ENCODE results near the gene HSFX3. TPM values are rescaled to one million over a fixed set of nuclear protein-coding genes. Genes with fewer than 3 reads are reported as not detected.
"Not testable (repeated sequence)": the region's sequence is repeated elsewhere in the genome, so short reads cannot be mapped to it uniquely, and the experiment has no call there.

The HSFX3 gene
- polyA plus RNA-seq, 2 donors = not detected

- not testable (repeated sequence) for H3K27ac ChIP-seq (ENCODE audit: low read depth in 2 of 2, low read length in 1 of 2); H3K4me3 ChIP-seq (ENCODE audit: low read depth in 1 of 2, low read length in 2 of 2); H3K4me1 ChIP-seq (ENCODE audit: control insufficient read depth in 2 of 2, insufficient read depth in 2 of 2, low read length in 1 of 2); H3K9me3 ChIP-seq (ENCODE audit: control insufficient read depth in 2 of 2, insufficient read depth in 1 of 2, low read depth in 1 of 2, low read length in 1 of 2); H3K36me3 ChIP-seq (ENCODE audit: control insufficient read depth in 2 of 2, insufficient read depth in 2 of 2, low read length in 1 of 2); H3K27me3 ChIP-seq (ENCODE audit: control insufficient read depth in 1 of 2, insufficient read depth in 2 of 2, low read length in 2 of 2)
- WGBS, 2 donors = 65 to 79% methylated on average over 1 of the region's 1 CpG
Measured at GRCh38 chrX:149546962-149547361, 2.8 kb downstream of the HSFX3 start.

- WGBS, 2 donors = 79 to 85% methylated on average over 11 to 22 of the region's 29 CpGs
Measured at GRCh38 chrX:149545545-149546543, 3.9 kb downstream of the HSFX3 start.

GRCh38 chrX:149541521-149542047, 8.1 kb downstream of the HSFX3 start:
- H3K9me3 ChIP-seq (ENCODE audit: control insufficient read depth in 2 of 2, insufficient read depth in 1 of 2, low read depth in 1 of 2, low read length in 1 of 2) = no peaks in the 10 kb centered on the region
- H3K27me3 ChIP-seq (ENCODE audit: control insufficient read depth in 1 of 2, insufficient read depth in 2 of 2, low read length in 2 of 2) = no peaks in the 10 kb centered on the region
- peak overlapping the region; percentile 53 to 79 for H3K4me3 ChIP-seq (ENCODE audit: low read depth in 1 of 2, low read length in 2 of 2)
- no peaks in the 10 kb centered on the region for H3K36me3 ChIP-seq (ENCODE audit: control insufficient read depth in 2 of 2, insufficient read depth in 2 of 2, low read length in 1 of 2)
- H3K4me1 ChIP-seq (ENCODE audit: control insufficient read depth in 2 of 2, insufficient read depth in 2 of 2, low read length in 1 of 2) = peaks cover 2 to 6% of the 10 kb centered on the region in 2 donors
- peak overlapping the region; percentile 92 to 97 for H3K27ac ChIP-seq (ENCODE audit: low read depth in 2 of 2, low read length in 1 of 2)
- WGBS, 2 donors = 8 to 44% methylated on average over 13 of the region's 13 CpGs

More at GRCh38 chrX:149545545-149546543, 3.9 kb downstream of the HSFX3 start:
- not testable (repeated sequence) for H3K27ac ChIP-seq (ENCODE audit: low read depth in 2 of 2, low read length in 1 of 2); H3K4me3 ChIP-seq (ENCODE audit: low read depth in 1 of 2, low read length in 2 of 2); H3K9me3 ChIP-seq (ENCODE audit: control insufficient read depth in 2 of 2, insufficient read depth in 1 of 2, low read depth in 1 of 2, low read length in 1 of 2); H3K4me1 ChIP-seq (ENCODE audit: control insufficient read depth in 2 of 2, insufficient read depth in 2 of 2, low read length in 1 of 2); H3K36me3 ChIP-seq (ENCODE audit: control insufficient read depth in 2 of 2, insufficient read depth in 2 of 2, low read length in 1 of 2); H3K27me3 ChIP-seq (ENCODE audit: control insufficient read depth in 1 of 2, insufficient read depth in 2 of 2, low read length in 2 of 2)

DNA sequence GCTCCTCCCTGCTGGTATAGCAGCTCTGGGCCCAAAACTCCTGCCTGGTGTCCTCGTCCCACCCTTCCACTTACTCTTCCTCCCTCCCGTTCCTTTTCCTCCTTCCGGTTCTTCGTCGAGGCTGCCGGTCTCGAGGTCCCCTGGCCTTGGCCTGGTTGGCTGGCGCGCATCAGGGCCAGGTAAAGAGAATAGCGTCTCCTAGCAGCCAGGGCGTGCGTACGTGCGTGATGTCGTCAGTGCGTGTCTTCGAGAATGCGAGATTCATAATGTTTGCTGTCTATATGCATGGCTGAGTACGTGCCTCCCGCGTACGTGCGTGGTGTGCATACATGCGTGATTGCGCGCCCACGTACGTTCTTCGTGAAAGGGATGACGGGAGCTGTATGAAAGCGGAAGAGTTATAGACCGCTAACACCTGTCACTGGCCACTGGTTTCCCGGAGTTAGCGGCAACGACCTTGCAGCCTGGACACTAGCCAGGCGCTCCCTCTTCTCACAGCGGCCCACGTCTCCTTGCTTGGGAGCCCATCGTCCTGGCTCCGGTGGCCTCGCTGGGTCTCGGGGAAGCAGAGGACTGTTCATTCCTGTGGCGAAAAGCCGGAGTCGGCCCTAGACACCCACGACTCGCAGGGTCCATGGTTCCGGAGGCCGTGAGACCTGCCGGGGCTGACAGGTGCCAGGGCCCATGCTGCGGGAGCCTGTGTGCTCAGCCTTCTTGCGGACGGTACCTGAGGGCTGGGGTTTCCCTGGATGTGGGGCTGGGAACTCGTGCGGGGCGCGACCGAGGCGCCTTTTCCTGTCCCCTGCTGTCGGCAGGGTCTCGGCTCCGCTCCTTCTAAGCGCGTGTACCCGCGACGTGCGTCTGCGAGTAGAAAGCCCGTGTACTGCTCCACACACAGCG, 8.9 kb downstream of the HSFX3 start, which contains the start of gene EOLA1:
TSS of gene EOLA1 (plus strand) at position 392 of the 900 bp plus-strand sequence. CDS start 4,619 bp downstream, outside the sequence.
- H3K4me1 ChIP-seq (ENCODE audit: control insufficient read depth in 2 of 2, insufficient read depth in 2 of 2, low read length in 1 of 2) = peaks cover 2 to 6% of the 10 kb centered on the region in 2 donors
- peak within 1 kb of the TSS; percentile 92 to 97 for H3K27ac ChIP-seq (ENCODE audit: low read depth in 2 of 2, low read length in 1 of 2)
- no peaks in the 10 kb centered on the region for H3K27me3 ChIP-seq (ENCODE audit: control insufficient read depth in 1 of 2, insufficient read depth in 2 of 2, low read length in 2 of 2)
- H3K36me3 ChIP-seq (ENCODE audit: control insufficient read depth in 2 of 2, insufficient read depth in 2 of 2, low read length in 1 of 2) = no peaks in the 10 kb centered on the region
- WGBS, 2 donors = 0 to 28% methylated on average over 70 to 71 of the region's 71 CpGs
- H3K4me3 ChIP-seq (ENCODE audit: low read depth in 1 of 2, low read length in 2 of 2) = peak within 1 kb of the TSS; percentile 53 to 79
- H3K9me3 ChIP-seq (ENCODE audit: control insufficient read depth in 2 of 2, insufficient read depth in 1 of 2, low read depth in 1 of 2, low read length in 1 of 2) = no peaks in the 10 kb centered on the region

DNA sequence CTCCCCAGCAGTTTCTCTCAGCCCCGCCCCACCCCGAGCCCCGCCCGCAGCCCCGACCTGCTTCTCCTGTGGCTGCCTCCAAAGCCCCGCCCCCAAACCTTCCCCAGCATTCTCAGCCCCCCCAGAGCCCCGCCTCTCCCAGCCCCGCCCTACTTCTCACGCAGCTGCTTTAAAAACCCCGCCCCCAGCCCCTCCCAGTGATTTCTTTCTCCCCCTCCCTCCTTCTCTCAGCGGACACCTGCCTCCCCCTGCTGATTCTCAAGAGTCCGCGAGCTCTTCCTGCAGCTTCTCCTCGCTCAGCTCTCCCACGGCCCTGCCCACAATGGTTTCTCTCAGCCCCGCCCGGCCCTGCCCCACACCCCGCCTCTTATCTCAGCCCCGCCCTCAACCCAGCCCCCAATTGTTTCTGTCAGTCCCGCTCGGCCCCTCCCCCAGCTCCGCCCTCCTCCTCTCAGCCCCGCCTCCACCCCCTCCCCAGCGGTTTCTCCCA, 9.5 kb downstream of the HSFX3 start:
- H3K36me3 ChIP-seq (ENCODE audit: control insufficient read depth in 2 of 2, insufficient read depth in 2 of 2, low read length in 1 of 2) = no peaks in the 10 kb centered on the region
- no peaks in the 10 kb centered on the region for H3K27me3 ChIP-seq (ENCODE audit: control insufficient read depth in 1 of 2, insufficient read depth in 2 of 2, low read length in 2 of 2)
- peak overlapping the region; percentile 92 to 97 for H3K27ac ChIP-seq (ENCODE audit: low read depth in 2 of 2, low read length in 1 of 2)
- H3K4me1 ChIP-seq (ENCODE audit: control insufficient read depth in 2 of 2, insufficient read depth in 2 of 2, low read length in 1 of 2) = peaks cover 2 to 6% of the 10 kb centered on the region in 2 donors
- H3K4me3 ChIP-seq (ENCODE audit: low read depth in 1 of 2, low read length in 2 of 2) = peak overlapping the region; percentile 53 to 79
- no peaks in the 10 kb centered on the region for H3K9me3 ChIP-seq (ENCODE audit: control insufficient read depth in 2 of 2, insufficient read depth in 1 of 2, low read depth in 1 of 2, low read length in 1 of 2)
- WGBS, 2 donors = 3 to 26% methylated on average over 21 to 23 of the region's 24 CpGs

- H3K27ac ChIP-seq (ENCODE audit: low read depth in 2 of 2, low read length in 1 of 2) = peak overlapping the region; percentile 89 to 94
Measured at GRCh38 chrX:149539283-149540130, 10.2 kb downstream of the HSFX3 start.

DNA sequence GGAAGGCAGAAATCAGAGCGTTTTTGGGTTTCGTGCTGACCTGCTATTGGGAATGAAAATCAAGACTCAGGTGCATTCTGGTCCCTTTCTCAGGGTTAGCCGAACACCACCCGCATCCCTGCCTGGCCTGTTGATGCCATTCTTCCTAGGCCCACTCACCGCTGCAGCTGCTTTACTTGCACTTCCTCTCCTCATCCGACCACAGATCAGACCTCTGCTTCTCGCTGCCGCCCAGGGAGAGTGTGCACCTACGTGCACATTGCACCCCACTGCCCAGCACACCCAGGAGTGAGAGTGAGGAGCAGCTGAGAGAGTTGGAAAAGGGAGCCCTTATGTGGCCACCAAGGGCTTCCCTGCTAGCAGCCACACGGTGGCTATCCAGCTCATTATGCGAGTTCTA, 12.2 kb downstream of the HSFX3 start:
- not testable (repeated sequence) for H3K27me3 ChIP-seq (ENCODE audit: control insufficient read depth in 1 of 2, insufficient read depth in 2 of 2, low read length in 2 of 2); H3K36me3 ChIP-seq (ENCODE audit: control insufficient read depth in 2 of 2, insufficient read depth in 2 of 2, low read length in 1 of 2); H3K4me3 ChIP-seq (ENCODE audit: low read depth in 1 of 2, low read length in 2 of 2); H3K9me3 ChIP-seq (ENCODE audit: control insufficient read depth in 2 of 2, insufficient read depth in 1 of 2, low read depth in 1 of 2, low read length in 1 of 2); H3K27ac ChIP-seq (ENCODE audit: low read depth in 2 of 2, low read length in 1 of 2); H3K4me1 ChIP-seq (ENCODE audit: control insufficient read depth in 2 of 2, insufficient read depth in 2 of 2, low read length in 1 of 2)
- 88 to 92% methylated on average over 6 to 8 of the region's 11 CpGs for WGBS, 2 donors

More at GRCh38 chrX:149539283-149540130, 10.2 kb downstream of the HSFX3 start:
- Histone ChIP-seq H3K4me3 (ENCODE audit: low read depth in 1 of 2, low read length in 2 of 2) (peak overlapping the region; percentile 27 to 55), H3K36me3 (ENCODE audit: control insufficient read depth in 2 of 2, insufficient read depth in 2 of 2, low read length in 1 of 2) (no peaks in the 10 kb centered on the region), H3K27me3 (ENCODE audit: control insufficient read depth in 1 of 2, insufficient read depth in 2 of 2, low read length in 2 of 2) (no peaks in the 10 kb centered on the region), H3K9me3 (ENCODE audit: control insufficient read depth in 2 of 2, insufficient read depth in 1 of 2, low read depth in 1 of 2, low read length in 1 of 2) (no peaks in the 10 kb centered on the region), H3K4me1 (ENCODE audit: control insufficient read depth in 2 of 2, insufficient read depth in 2 of 2, low read length in 1 of 2) (peaks cover 2 to 6% of the 10 kb centered on the region in 2 donors)
- 1 to 39% methylated on average over 29 to 30 of the region's 34 CpGs for WGBS, 2 donors

- 54 to 86% methylated on average over 3 of the region's 3 CpGs for WGBS, 2 donors
Measured at GRCh38 chrX:149534926-149535602, 14.7 kb downstream of the HSFX3 start.

More at GRCh38 chrX:149534926-149535602, 14.7 kb downstream of the HSFX3 start:
- H3K27me3 ChIP-seq (ENCODE audit: control insufficient read depth in 1 of 2, insufficient read depth in 2 of 2, low read length in 2 of 2); H3K36me3 ChIP-seq (ENCODE audit: control insufficient read depth in 2 of 2, insufficient read depth in 2 of 2, low read length in 1 of 2); H3K9me3 ChIP-seq (ENCODE audit: control insufficient read depth in 2 of 2, insufficient read depth in 1 of 2, low read depth in 1 of 2, low read length in 1 of 2); H3K4me1 ChIP-seq (ENCODE audit: control insufficient read depth in 2 of 2, insufficient read depth in 2 of 2, low read length in 1 of 2); H3K4me3 ChIP-seq (ENCODE audit: low read depth in 1 of 2, low read length in 2 of 2); H3K27ac ChIP-seq (ENCODE audit: low read depth in 2 of 2, low read length in 1 of 2): not testable (repeated sequence)

Measured in esophagus (tissue), 2 donors.